GM19099 (cell line): Measurements from ENCODE around the gene GPR137.

ENCODE experiments used
- POLR2A ChIP-seq: IDR thresholded peaks from 3 replicates; pipeline ENCODE4 v1.6.1; 2011; ENCODE audit warnings: low read depth; ENCODE audit not compliant: insufficient read length; ENCODE audit errors: extremely low read depth

Gene GPR137

GRCh38 chr11:64284048-64284961 is 1.3 kb upstream of the GPR137 start, which contains the start of gene BAD:
Gene BAD (minus strand): TSS chr11:64284665. CDS start chr11:64284368, 297 bp downstream.
- peak; percentile 61 for TF ChIP-seq POLR2A

GRCh38 chr11:64285885-64286800 is 495 bp downstream of the GPR137 start:
- no peak for TF ChIP-seq POLR2A

GRCh38 chr11:64286801-64287159 is 1.1 kb downstream of the GPR137 start:
- no peak for TF ChIP-seq POLR2A

GRCh38 chr11:64287676-64288352 is 2.2 kb downstream of the GPR137 start:
- no peak for TF ChIP-seq POLR2A

- TF ChIP-seq POLR2A, result no peak
Observed at GRCh38 chr11:64288353-64288750, 2.7 kb downstream of the GPR137 start.

GRCh38 chr11:64289002-64289564 is 3.4 kb downstream of the GPR137 start:
- TF ChIP-seq POLR2A, result no peak

GRCh38 chr11:64290352-64291261 is 5.0 kb downstream of the GPR137 start:
- TF ChIP-seq POLR2A, result no peak

- no peak for TF ChIP-seq POLR2A
Observed at GRCh38 chr11:64291262-64291751, 5.7 kb downstream of the GPR137 start, which contains the start of gene KCNK4. Gene KCNK4 (plus strand): TSS chr11:64291302. CDS start chr11:64293019, 1,717 bp downstream.

- no peak for TF ChIP-seq POLR2A
Observed at GRCh38 chr11:64291752-64292459, 6.3 kb downstream of the GPR137 start.

- TF ChIP-seq POLR2A, result no peak
Observed at GRCh38 chr11:64292460-64293254, 7.0 kb downstream of the GPR137 start.

GRCh38 chr11:64294774-64295173 is 9.1 kb downstream of the GPR137 start:
- TF ChIP-seq POLR2A, result no peak

- no peak for TF ChIP-seq POLR2A
Observed at GRCh38 chr11:64295760-64296159, 10.1 kb downstream of the GPR137 start.
